ENCODE data around the gene KCNQ1.

KCNQ1 gene

DNA sequence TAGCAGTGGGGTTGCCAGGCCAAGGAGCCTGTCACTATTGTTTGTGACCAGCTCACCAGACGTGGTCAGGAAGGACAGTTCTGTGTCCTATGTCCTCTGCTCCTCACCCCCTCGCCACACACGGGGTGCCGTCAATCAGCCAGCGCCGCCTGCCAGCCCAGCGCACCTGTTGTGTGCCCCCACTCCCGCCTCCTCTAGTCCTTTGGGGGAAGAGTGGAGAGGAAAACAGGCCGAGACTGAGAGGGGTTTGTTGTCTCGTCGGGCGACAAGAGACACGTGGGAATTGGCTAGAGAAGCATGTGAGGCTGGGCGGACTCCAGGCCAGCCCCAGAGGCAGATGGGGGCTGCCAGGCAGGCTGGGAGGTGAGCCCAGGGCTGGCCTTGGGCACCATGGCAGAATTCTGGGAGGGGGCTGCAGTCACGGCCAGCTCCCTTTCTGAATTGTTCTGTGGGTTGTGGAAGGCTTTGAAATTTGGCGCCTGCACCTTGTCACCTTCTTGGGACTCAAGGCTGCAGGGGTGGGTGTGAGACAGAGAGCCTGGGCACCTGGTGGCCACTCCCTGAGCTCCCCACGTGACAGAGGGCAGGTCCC, 258.1 kb downstream of the KCNQ1 start:
- TF ChIP-seq, protein P1, sequence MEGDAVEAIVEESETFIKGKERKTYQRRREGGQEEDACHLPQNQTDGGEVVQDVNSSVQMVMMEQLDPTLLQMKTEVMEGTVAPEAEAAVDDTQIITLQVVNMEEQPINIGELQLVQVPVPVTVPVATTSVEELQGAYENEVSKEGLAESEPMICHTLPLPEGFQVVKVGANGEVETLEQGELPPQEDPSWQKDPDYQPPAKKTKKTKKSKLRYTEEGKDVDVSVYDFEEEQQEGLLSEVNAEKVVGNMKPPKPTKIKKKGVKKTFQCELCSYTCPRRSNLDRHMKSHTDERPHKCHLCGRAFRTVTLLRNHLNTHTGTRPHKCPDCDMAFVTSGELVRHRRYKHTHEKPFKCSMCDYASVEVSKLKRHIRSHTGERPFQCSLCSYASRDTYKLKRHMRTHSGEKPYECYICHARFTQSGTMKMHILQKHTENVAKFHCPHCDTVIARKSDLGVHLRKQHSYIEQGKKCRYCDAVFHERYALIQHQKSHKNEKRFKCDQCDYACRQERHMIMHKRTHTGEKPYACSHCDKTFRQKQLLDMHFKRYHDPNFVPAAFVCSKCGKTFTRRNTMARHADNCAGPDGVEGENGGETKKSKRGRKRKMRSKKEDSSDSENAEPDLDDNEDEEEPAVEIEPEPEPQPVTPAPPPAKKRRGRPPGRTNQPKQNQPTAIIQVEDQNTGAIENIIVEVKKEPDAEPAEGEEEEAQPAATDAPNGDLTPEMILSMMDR (IDR thresholded peaks at IDR 0.05; ENCODE audit: insufficient read depth, low read depth, low read length, missing control alignments) = no peak
- DNase-seq (ENCODE audit: low read depth) = no peak
- H3K4me3 ChIP-seq (ENCODE audit: low read length) = no peak overlapping the region

DNA sequence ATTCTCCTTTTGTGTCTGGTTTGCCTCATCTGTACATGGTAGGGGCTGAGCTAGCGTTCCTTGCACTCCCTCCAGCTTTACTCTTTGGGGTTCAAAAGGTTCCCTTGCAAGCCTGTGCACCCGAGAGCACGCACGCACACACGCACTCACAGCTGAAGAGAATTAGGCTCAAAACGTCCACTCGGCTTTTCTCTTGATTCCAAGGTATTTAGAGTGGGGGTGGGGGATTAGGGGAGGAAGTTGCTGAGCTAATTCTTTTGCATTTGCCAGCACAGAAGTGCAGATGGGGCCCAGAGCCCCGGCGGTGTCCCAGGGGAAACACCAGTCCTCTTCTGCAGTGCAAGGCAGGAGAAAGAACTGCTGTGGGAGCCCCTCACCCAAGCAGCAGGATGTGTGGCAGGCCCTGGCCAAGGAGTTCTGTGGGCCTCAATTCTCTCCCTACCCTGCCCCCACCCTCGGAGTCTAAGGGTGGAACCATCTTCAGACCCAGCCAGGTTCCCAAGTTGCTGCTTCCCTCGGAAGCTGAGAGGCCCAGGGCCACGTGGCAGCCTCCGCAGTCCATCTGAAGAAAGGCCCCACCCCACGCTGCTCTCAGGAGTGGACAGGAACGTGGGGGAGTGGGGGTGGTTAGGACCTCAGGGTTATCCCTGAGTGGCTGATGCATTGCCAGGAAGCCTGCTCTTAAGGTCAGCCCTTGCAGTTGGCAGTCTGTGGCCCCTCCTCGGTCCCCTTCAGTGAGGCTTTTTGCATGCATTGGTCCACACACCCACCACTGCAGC, 258.7 kb downstream of the KCNQ1 start:
- no peak overlapping the region for H3K4me3 ChIP-seq (ENCODE audit: low read length)
- TF ChIP-seq, protein P1 (IDR thresholded peaks at IDR 0.05; ENCODE audit: insufficient read depth, low read depth, low read length, missing control alignments) = no peak
- DNase-seq (ENCODE audit: low read depth) = no peak

DNA sequence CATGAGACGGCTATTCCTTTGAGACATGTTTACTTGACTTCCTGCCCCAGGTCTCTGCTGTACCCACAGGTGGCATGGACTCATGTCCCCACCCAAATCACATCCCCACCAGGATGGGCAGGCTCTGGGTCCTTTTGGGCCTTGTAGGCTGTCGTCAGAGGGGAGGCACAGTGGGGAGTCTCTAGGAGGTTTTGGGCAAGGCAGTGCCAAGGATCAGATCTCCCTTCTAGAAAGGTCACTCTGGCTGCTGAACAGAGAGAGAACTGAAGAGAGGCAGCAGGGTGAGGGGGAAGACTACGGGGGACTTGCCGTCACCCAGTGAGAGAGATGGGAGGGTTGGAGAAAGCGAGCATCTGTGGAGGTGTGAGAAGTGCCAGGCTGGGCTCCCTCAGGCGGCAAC, 259.5 kb downstream of the KCNQ1 start:
- no peak for DNase-seq (ENCODE audit: low read depth)
- H3K4me3 ChIP-seq (ENCODE audit: low read length) = no peak overlapping the region
- TF ChIP-seq, protein P1 (IDR thresholded peaks at IDR 0.05; ENCODE audit: insufficient read depth, low read depth, low read length, missing control alignments) = no peak

DNA sequence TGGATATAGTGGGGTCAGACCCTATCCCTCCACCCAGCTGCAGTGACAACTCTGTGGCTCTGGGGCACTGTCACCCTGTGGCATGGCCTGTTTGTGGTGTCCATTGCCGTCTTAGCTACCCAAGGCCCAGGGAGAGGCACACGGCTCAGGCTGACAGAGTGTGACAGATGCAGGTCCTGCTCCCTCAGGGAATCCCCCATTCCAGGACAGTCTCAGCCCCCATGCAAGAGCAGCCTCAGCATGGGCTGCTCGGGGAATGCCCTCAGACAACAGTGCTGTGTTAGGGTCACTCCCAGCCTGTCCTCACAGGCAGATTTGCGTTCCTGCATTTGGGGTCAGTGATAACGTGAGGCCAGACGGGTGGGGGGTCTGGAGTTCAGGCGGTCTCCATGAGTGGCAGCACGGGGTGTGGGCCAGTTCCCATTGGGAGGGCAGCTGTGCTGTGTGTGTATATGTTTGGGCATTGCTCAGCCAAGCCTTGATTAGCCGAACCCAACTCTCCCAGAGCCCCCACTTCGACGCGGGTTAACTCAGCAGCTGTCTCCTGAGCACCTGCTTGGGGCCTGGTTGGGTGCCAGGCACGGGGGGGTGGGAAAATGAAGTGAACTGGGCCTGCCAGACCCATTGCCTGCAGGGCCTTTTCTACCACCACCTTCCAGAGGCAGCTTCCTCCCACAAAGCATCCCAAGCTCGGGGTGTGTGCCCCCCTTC, 260.2 kb downstream of the KCNQ1 start:
- H3K4me3 ChIP-seq (ENCODE audit: low read length) = no peak overlapping the region
- TF ChIP-seq, protein P1 (IDR thresholded peaks at IDR 0.05; ENCODE audit: insufficient read depth, low read depth, low read length, missing control alignments) = no peak
- DNase-seq (ENCODE audit: low read depth) = no peak

DNA sequence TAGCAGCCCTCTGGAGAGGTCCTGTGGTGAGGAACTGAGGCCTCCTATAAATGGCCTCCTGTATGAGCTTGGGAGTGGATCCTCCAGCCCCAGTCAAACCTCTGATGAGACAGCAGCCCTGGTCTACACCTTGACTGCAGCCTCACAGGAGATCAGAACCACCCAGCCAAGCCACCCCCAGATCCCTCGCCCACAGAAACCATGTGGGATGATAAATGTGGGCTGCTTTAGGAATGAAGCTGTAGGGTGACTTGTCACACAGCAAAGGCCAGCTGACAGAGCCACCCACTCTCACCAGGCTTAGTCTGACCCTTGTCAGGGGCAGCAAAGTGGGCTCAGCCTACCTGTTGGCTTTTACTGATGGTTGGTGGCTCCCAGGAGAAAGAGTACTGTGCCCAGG, 261.5 kb downstream of the KCNQ1 start:
- H3K4me3 ChIP-seq (ENCODE audit: low read length) = no peak overlapping the region
- TF ChIP-seq, protein P1 (IDR thresholded peaks at IDR 0.05; ENCODE audit: insufficient read depth, low read depth, low read length, missing control alignments) = no peak
- DNase-seq (ENCODE audit: low read depth) = no peak

DNA sequence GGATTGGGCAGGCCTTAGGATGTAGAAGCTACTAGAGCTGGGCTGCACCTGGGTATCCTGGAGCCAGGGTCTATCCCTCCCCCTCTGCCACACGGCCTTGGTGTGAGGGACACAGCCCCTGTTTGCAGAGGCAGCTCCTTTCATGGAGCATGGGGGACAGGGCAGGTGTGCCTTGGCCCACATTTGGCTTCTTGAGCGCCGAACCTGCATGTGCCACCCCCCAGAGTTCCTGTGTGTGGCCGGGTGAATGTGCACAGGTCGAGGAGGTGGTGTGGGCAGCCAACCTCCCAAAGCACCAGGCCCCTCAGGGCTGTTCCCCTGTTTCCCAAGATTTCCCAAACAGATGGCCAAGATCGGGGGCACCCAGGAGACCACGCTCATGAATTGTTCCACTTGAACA, 262.9 kb downstream of the KCNQ1 start:
- DNase-seq (ENCODE audit: low read depth) = no peak
- H3K4me3 ChIP-seq (ENCODE audit: low read length) = no peak overlapping the region
- TF ChIP-seq, protein P1 (IDR thresholded peaks at IDR 0.05; ENCODE audit: insufficient read depth, low read depth, low read length, missing control alignments) = no peak

Measured in epithelial cell of esophagus (primary cell).